ENCODE measurements around the gene NOS1AP. TPM values are rescaled to one million over a fixed set of nuclear protein-coding genes. Genes with fewer than 3 reads are reported as not detected.
A peak's percentile ranks its signal among the peaks of the same experiment; 100 is the strongest.

The NOS1AP gene
- total RNA-seq, 2 donors from 2014 or later, result 3.1 to 4.0 TPM

DNA sequence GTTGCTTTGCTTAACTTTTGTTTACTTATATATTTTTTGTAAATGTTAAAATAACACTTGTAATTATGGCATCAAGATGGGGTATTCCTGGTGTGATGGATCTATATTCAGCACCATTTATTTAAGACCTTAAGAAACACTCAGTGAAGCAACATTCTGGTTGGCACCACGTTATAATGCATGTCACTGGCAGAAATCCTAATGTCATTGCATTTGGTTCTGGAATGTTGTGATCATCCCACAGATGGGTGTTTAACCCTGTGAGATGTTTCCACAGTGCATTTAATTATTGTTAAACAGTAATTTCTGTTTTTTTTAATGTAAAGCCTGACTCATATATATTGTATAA is 116.5 kb downstream of the NOS1AP start:
- WGBS, 2 donors, result 29 to 46% methylated on average over 1 of the region's 1 CpG
- Histone ChIP-seq H3K4me3 (no peak overlapping the region), H3K27me3 (no peaks in the 10 kb centered on the region), H3K36me3 (replicated peaks in 1 of 2; ENCODE audit: insufficient read depth in 1 of 2, low read depth in 2 of 2) (no peaks in the 10 kb centered on the region), H3K9me3 (no peaks in the 10 kb centered on the region), H3K4me1 (peaks cover 28% of the 10 kb centered on the region), H3K27ac (no peak overlapping the region)
- TF ChIP-seq, protein P1, sequence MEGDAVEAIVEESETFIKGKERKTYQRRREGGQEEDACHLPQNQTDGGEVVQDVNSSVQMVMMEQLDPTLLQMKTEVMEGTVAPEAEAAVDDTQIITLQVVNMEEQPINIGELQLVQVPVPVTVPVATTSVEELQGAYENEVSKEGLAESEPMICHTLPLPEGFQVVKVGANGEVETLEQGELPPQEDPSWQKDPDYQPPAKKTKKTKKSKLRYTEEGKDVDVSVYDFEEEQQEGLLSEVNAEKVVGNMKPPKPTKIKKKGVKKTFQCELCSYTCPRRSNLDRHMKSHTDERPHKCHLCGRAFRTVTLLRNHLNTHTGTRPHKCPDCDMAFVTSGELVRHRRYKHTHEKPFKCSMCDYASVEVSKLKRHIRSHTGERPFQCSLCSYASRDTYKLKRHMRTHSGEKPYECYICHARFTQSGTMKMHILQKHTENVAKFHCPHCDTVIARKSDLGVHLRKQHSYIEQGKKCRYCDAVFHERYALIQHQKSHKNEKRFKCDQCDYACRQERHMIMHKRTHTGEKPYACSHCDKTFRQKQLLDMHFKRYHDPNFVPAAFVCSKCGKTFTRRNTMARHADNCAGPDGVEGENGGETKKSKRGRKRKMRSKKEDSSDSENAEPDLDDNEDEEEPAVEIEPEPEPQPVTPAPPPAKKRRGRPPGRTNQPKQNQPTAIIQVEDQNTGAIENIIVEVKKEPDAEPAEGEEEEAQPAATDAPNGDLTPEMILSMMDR (IDR thresholded peaks at IDR 0.05), result no peak
- TF ChIP-seq POLR2A (IDR thresholded peaks at IDR 0.05), result no peak
- no peak for DNase-seq
- intact Hi-C loops (cut with DNase I), result no loop called here
- no peak for ATAC-seq

DNA sequence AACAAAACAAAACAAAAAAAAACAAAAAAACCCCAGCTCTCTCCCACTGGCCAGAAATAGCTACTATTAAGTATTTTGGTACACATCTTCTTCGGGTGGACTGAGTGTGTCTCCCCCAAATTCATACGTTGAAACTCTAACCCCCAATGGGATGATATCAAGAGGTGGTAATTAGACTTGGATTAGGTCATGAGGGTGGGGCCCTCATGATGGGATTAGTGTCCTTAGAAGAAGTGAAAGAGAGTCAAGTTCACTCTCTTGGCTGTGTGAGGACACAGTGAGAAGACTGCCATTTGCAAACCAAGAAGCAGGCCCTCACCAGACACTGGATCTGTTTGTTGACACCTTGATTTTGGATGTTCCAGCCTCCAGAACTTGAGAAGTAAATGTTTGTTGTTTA is 116.9 kb downstream of the NOS1AP start:
- 67 to 70% methylated on average over 2 of the region's 2 CpGs for WGBS, 2 donors
- Histone ChIP-seq H3K36me3 (replicated peaks in 1 of 2; ENCODE audit: insufficient read depth in 1 of 2, low read depth in 2 of 2) (no peaks in the 10 kb centered on the region), H3K4me3 (no peak overlapping the region), H3K4me1 (peaks cover 32% of the 10 kb centered on the region), H3K9me3 (no peaks in the 10 kb centered on the region), H3K27ac (no peak overlapping the region), H3K27me3 (no peaks in the 10 kb centered on the region)
- intact Hi-C loops (cut with DNase I), result no loop called here
- ATAC-seq (no peak), DNase-seq (no peak)
- TF ChIP-seq, protein P1 (IDR thresholded peaks at IDR 0.05), result no peak
- TF ChIP-seq POLR2A (IDR thresholded peaks at IDR 0.05), result no peak

DNA sequence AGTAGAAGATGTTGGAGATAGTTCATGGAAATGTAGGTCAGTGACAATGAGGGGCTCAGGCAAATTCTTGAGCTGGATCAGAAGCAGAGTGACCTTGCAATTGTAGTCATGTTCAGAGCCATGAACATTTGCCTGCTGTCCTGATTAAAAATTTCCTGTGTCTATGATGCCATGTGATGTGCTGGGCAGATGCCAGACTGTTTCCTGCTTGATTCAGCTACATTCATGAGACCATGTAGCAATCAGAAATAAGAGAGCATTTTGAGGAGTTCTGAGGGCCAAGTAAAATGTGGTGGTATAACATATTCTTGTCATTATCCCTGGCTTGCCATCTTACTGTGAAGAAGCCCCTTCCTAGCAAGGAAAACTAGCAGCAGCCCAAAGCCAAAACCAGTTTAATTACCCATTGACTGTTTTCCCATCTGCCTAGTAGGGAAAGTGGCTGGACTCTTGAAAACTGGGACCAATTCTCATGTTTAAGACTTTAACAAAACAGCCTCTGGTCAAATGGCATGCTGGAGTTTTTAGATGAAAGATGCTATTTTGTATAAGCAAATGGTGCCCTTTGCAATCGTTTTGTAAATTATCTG is 118.3 kb downstream of the NOS1AP start:
- DNase-seq (peak; percentile 33 to 72 (median 38)), ATAC-seq (peak; percentile 30)
- no peak overlapping the region for H3K4me3 ChIP-seq
- no peaks in the 10 kb centered on the region for H3K27me3 ChIP-seq
- TF ChIP-seq, protein P1 (IDR thresholded peaks at IDR 0.05), result no peak
- no peak for TF ChIP-seq POLR2A (IDR thresholded peaks at IDR 0.05)
- 54 to 63% methylated on average over 1 of the region's 1 CpG for WGBS, 2 donors
- H3K27ac ChIP-seq, result no peak overlapping the region
- H3K36me3 ChIP-seq (replicated peaks in 1 of 2; ENCODE audit: insufficient read depth in 1 of 2, low read depth in 2 of 2), result no peaks in the 10 kb centered on the region
- H3K9me3 ChIP-seq, result no peaks in the 10 kb centered on the region
- H3K4me1 ChIP-seq, result peaks cover 45% of the 10 kb centered on the region
- intact Hi-C loops (cut with DNase I), result no loop called here

DNA sequence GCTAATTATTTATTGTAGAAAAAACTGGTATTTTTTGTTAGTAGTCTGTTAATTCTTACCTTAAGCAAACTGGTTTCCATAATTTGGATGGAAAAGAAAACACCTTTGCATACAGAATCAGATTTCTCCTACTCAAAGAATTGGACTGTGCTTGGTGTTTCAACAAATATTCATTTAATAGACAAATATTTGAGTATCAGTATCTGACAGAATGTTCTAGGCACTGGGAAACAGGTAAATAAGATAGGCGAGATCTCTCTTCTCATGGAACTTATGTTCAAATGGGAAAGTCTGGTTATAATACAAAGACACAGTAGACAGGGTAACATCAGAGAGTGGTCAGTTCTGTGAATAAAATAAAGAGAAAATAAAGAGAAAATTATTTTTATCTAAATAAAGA is 119.9 kb downstream of the NOS1AP start:
- Histone ChIP-seq H3K9me3 (no peaks in the 10 kb centered on the region), H3K4me1 (peaks cover 53% of the 10 kb centered on the region), H3K4me3 (no peak overlapping the region), H3K27ac (peak overlapping the region in 3 of 4 donors; percentile 11 to 54 (median 43)), H3K27me3 (no peaks in the 10 kb centered on the region), H3K36me3 (replicated peaks in 1 of 2; ENCODE audit: insufficient read depth in 1 of 2, low read depth in 2 of 2) (no peaks in the 10 kb centered on the region)
- ATAC-seq (no peak), DNase-seq (no peak)
- intact Hi-C loops (cut with DNase I), result no loop called here
- 50% methylated on average over 1 of the region's 1 CpG for WGBS, 2 donors
- TF ChIP-seq, protein P1 (IDR thresholded peaks at IDR 0.05), result no peak
- no peak for TF ChIP-seq POLR2A (IDR thresholded peaks at IDR 0.05)

All from body of pancreas (tissue), 4 donors.